ENCODE measurements around the gene PCDHGA7.
A peak's percentile ranks its signal among the peaks of the same experiment; 100 is the strongest.
"Not testable (repeated sequence)": the region's sequence is repeated elsewhere in the genome, so short reads cannot be mapped to it uniquely, and the experiment has no call there.

The PCDHGA7 gene

GRCh38 chr5:141382469-141383294 is at the start of gene PCDHGA7:
TSS of gene PCDHGA7 (plus strand) at chr5:141382742. CDS start at chr5:141382900, 158 bp downstream.
- DNase-seq (ENCODE audit: low spot score), result no peak

GRCh38 chr5:141338538-141339306 is 43.8 kb upstream of the PCDHGA7 start, which contains the start of gene PCDHGA2:
TSS of gene PCDHGA2 (plus strand) at chr5:141338760.
- DNase-seq (ENCODE audit: low spot score), result peak; percentile 48

- not testable (repeated sequence) for DNase-seq (ENCODE audit: low spot score)
Measured at GRCh38 chr5:141340781-141341354, 41.7 kb upstream of the PCDHGA7 start.

- no peak for DNase-seq (ENCODE audit: low spot score)
Measured at GRCh38 chr5:141342773-141343172, 39.8 kb upstream of the PCDHGA7 start.

GRCh38 chr5:141343242-141343952 is 39.1 kb upstream of the PCDHGA7 start, which contains the start of gene PCDHGA3:
TSS of gene PCDHGA3 (plus strand) at chr5:141343829. CDS start at chr5:141344034, 205 bp downstream.
- peak; percentile 43 for DNase-seq (ENCODE audit: low spot score)

GRCh38 chr5:141343953-141344463 is 38.5 kb upstream of the PCDHGA7 start:
- DNase-seq (ENCODE audit: low spot score), result no peak

GRCh38 chr5:141345327-141345726 is 37.2 kb upstream of the PCDHGA7 start:
- no peak for DNase-seq (ENCODE audit: low spot score)

GRCh38 chr5:141346017-141346416 is 36.5 kb upstream of the PCDHGA7 start:
- DNase-seq (ENCODE audit: low spot score), result not testable (repeated sequence)

- peak; percentile 75 for DNase-seq (ENCODE audit: low spot score)
Measured at GRCh38 chr5:141349917-141350619, 32.5 kb upstream of the PCDHGA7 start, which contains the start of gene PCDHGB1. TSS of gene PCDHGB1 (plus strand) at chr5:141350099. CDS start at chr5:141350261, 162 bp downstream.

GRCh38 chr5:141351591-141351990 is 31.0 kb upstream of the PCDHGA7 start:
- DNase-seq (ENCODE audit: low spot score), result no peak

GRCh38 chr5:141354900-141355469 is 27.6 kb upstream of the PCDHGA7 start, which contains the start of gene PCDHGA4:
TSS of gene PCDHGA4 (plus strand) at chr5:141355021. CDS start at chr5:141355108, 87 bp downstream.
- DNase-seq (ENCODE audit: low spot score), result no peak

- DNase-seq (ENCODE audit: low spot score), result no peak
Measured at GRCh38 chr5:141355641-141356040, 26.9 kb upstream of the PCDHGA7 start.

- no peak for DNase-seq (ENCODE audit: low spot score)
Measured at GRCh38 chr5:141356133-141356532, 26.4 kb upstream of the PCDHGA7 start.

- DNase-seq (ENCODE audit: low spot score), result no peak
Measured at GRCh38 chr5:141356950-141357349, 25.6 kb upstream of the PCDHGA7 start.

- DNase-seq (ENCODE audit: low spot score), result peak; percentile 41
Measured at GRCh38 chr5:141359790-141360426, 22.6 kb upstream of the PCDHGA7 start, which contains the start of gene PCDHGB2. TSS of gene PCDHGB2 (plus strand) at chr5:141359994. CDS start at chr5:141360136, 142 bp downstream.

- DNase-seq (ENCODE audit: low spot score), result no peak
Measured at GRCh38 chr5:141360685-141361084, 21.9 kb upstream of the PCDHGA7 start.

GRCh38 chr5:141362719-141363118 is 19.8 kb upstream of the PCDHGA7 start:
- DNase-seq (ENCODE audit: low spot score), result no peak

- no peak for DNase-seq (ENCODE audit: low spot score)
Measured at GRCh38 chr5:141363952-141364660, 18.4 kb upstream of the PCDHGA7 start, which contains the start of gene PCDHGA5. TSS of gene PCDHGA5 (plus strand) at chr5:141364162. CDS start at chr5:141364331, 169 bp downstream.
